ENCODE data around the gene CNOT9.

Gene CNOT9

DNA sequence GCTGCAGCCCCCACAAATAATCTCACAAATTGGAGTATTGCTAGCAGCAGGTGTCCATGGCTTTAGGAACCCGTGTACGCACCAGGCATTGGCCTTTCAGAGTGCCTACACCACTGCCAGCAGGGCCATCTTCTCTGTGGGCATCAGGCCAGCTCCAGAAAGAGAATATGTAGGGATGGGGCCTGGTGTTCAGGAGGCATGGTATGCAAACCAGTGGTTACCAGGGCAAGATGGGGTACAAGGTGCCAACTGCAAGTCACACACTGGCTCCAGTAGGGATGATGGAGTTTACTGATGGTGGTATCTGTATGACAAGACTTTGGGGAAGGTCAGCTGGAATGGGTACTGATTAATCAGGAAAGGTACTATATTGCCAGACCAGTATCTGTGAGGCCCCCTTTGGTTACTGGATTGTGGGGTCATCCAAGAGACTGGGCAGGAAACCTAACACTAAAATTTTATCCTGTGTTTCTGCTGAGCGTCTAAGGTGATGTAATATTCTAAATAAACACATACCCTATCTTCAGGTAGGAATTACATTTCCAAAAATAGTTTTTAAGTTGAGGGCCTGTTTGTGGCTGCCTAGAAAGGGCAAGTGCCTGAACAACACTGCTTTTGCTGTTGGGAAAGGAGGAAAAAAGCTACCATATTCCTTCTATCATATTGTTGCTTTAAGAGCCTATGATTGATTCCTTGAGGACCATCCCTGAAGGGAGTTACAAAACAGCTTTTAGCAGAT, 9.0 kb downstream of the CNOT9 start:
- DNase-seq (ENCODE audit: low read depth, low spot score): no peak

GRCh38 chr2:218578272-218578877, 9.7 kb downstream of the CNOT9 start:
- DNase-seq (ENCODE audit: low read depth, low spot score): no peak

GRCh38 chr2:218582076-218582475, 13.4 kb downstream of the CNOT9 start:
- DNase-seq (ENCODE audit: low read depth, low spot score): no peak

DNA sequence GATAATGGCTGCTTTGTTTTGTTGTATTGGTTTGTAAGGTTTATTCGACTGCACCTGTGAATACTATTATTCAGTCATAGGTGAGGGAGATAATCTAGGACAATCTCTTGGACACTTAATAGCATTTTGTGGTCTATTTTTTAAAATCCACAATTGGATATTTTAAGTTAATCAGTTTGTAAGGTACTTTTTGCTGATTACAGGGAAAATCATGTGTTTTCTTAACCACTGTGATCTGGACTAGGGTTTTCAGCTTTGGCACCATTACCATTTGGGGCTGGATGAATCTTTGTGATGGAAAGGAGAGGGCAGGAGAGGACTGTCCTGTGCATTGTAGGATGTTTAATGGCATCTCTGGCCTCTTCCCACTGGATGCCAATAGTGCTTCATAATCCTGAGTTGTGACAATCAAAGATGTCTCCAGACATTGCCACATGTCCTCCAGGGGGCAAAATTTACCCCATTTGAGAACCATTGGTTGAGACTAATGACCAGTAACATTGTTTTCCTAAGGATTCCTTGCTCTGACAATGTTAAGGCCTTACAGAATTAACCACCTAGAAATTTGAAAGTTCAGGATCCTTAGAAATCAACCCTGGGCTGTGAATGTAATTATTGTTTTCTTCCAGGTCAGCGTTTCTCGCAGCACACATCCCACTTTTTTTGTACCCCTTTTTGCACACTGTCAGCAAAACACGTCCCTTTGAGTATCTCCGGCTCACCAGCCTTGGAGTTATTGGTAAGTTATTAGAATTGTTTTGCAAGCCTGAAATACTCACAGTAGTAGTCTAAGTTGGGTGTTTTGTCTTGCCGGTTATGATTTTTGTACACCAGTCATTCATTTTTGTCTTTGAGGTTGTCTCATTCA, 15.6 kb downstream of the CNOT9 start:
- DNase-seq (ENCODE audit: low read depth, low spot score): no peak

GRCh38 chr2:218585541-218585940, 16.9 kb downstream of the CNOT9 start:
- no peak for DNase-seq (ENCODE audit: low read depth, low spot score)

- DNase-seq (ENCODE audit: low read depth, low spot score): no peak
Measured at GRCh38 chr2:218605432-218605831, 36.8 kb downstream of the CNOT9 start.

GRCh38 chr2:218607436-218608115, 38.9 kb downstream of the CNOT9 start, which contains the start of gene PLCD4:
PLCD4 (plus strand) TSS chr2:218607899; CDS start chr2:218615740, 7,841 bp downstream.
- no peak for DNase-seq (ENCODE audit: low read depth, low spot score)

DNA sequence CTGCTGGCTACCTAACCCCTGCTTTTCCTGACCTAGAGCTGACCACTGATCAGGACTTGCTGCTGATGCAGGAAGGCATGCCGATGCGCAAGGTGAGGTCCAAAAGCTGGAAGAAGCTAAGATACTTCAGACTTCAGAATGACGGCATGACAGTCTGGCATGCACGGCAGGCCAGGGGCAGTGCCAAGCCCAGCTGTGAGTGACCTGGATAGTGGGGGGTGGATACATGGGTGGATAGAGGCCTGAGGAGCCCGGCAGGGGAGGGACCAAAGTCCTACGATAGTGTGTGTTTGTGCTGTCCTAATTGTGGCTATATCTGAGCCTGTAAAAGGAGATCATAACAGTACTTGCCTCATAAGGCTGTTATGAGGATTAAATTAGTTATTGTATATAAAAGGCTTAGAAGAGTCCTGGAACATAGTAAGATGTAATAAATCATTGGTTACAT, 47.3 kb downstream of the CNOT9 start:
- no peak for DNase-seq (ENCODE audit: low read depth, low spot score)

GRCh38 chr2:218618102-218618860, 49.6 kb downstream of the CNOT9 start:
- no peak for DNase-seq (ENCODE audit: low read depth, low spot score)

DNA sequence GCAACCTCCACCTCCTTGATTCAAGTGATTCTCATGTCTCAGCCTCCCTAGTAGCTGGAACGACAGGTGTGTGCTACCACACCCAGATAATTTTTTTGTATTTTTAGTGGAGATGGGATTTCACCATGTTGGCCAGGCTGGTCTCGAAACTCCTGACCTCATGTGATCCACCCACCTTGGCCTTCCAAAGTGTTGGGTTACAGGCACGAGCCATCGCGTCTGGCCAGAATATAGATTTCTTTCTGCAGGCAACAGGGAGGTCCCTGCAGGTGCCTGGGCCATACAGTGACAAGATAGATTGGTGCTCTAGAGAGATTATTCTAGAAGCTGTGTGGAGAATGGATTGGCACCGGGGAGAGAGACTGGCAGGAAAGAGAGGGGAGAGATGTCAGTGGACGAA, 52.4 kb downstream of the CNOT9 start:
- DNase-seq (ENCODE audit: low read depth, low spot score): no peak

DNA sequence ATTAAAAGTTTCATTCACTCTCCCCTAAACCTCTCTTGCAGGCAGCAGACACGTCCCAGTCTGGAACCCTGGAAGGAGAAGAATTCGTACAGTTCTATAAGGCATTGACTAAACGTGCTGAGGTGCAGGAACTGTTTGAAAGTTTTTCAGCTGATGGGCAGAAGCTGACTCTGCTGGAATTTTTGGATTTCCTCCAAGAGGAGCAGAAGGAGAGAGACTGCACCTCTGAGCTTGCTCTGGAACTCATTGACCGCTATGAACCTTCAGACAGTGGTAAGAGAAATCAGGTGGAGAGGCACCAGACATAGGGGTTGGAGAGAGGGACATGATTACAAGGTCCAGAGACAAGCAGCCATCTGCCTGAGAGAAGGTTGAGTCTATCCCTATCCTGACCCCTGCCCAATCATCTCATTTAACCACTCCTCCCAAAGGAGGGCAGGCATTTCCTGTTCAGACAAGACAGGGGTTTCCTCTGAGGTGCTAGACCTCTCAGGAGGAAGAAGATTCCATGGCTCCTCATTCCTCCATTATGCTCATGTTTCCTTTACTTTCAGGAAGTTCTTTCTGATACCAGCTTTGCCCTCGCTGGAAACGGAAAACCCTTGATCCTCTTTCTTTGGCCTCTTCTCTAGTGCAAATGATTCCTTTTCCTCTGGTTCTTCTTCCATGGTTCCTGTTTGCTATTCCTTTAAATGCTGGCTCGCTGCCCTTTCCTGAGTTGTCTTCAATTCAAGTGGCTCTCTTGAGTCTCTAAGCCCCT, 54.1 kb downstream of the CNOT9 start:
- DNase-seq (ENCODE audit: low read depth, low spot score): no peak

GRCh38 chr2:218623366-218623705, 54.7 kb downstream of the CNOT9 start:
- no peak for DNase-seq (ENCODE audit: low read depth, low spot score)

GRCh38 chr2:218626369-218626768, 57.7 kb downstream of the CNOT9 start:
- no peak for DNase-seq (ENCODE audit: low read depth, low spot score)

- no peak for DNase-seq (ENCODE audit: low read depth, low spot score)
Measured at GRCh38 chr2:218627939-218628338, 59.3 kb downstream of the CNOT9 start.

DNA sequence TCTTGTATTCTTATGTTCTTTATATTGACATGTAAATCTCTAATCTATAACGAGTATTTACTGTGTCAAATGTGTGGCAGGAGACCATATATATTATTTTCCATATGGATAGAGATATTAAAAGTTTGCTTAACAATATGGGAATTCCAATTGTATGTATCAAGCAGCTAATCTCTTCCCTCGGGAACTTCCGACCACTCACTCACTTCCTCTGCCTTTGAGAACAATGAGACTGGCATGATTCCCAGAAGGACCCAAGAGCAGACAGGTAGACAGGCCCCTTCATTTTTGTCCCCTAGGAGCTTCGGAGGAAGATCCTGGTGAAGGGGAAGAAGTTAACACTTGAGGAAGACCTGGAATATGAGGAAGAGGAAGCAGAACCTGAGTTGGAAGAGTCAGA, 63.2 kb downstream of the CNOT9 start:
- DNase-seq (ENCODE audit: low read depth, low spot score): no peak

DNA sequence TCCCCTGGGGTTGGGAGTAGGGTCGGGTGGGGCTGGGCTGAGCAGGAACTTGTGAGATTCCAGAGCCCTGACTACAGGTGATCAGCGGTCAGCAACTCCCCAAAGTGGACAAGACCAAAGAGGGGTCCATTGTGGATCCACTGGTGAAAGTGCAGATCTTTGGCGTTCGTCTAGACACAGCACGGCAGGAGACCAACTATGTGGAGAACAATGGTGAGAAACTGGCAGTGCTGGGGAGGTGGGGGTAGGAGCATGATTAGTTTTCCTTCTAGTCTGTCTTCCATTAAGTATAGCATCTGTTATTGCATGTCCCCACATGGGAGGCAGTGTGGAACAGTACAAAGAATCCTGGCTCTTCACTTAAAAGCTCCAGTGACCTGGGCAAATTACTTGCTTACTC, 67.1 kb downstream of the CNOT9 start:
- no peak for DNase-seq (ENCODE audit: low read depth, low spot score)

DNA sequence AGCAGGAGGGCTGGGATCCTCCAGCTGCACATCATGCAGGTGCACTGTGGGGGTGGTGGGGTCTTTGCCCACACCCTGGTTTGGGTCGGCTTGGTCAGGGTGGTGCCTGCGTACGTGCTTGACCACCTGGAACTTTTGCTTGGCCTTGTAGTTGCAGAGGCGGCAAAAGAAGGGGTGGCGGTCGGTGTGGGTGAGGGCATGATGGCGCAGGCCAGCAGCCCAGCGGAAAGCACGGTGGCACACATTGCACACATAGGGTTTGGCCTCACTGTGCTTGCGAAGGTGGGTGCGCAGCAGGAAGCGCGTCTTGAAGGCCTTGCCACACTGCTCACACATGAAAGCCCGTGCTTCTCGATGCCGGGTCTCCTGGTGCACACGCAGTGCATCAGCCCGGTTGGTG, 69.7 kb downstream of the CNOT9 start:
- no peak for DNase-seq (ENCODE audit: low read depth, low spot score)

DNA sequence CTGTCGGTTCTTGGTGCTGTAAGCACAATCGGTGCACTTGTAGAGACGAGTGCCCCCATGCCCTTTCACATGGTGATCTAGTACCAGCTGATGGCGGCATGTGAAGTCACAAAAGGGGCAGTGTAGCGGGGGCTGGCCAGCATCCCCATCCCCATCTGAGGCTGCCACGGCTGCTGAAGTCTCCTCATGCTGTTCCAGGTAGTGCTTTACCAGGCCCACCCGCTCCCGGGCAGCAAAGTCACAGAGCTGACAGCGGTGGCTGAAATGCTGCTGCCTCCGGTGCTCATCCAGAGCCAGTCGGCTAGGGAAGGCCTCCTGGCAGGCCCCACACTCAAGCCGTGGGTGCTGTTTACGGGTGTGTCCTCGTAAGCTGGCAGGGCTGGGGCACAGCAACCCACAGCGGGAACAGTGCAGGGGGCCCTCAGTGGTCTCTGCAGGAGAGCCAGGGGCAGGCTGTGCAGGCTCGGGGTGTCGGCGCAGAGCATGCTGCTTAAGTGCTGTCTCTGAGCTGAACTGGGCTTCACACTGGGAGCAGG, 73.5 kb downstream of the CNOT9 start:
- no peak for DNase-seq (ENCODE audit: low read depth, low spot score)

DNA sequence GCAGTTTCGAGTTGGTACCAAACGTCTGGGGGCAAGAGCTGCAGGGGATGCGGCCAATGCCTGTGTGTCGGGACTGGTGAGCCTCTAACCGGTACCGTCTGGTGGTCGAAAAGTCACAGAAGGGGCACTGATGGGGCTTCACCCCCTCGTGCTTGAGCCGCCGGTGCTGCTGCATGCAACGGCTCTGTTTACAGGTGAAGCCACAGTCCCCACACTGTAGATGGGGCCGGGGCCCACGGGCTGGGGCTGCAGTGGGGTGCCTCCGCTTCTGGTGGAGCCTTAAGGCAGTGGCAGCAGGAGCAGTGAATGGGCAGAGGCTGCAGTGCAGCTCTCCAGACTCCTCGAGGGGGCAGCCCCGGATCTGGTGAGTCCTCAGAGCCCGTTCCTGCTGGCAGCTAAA, 74.1 kb downstream of the CNOT9 start:
- DNase-seq (ENCODE audit: low read depth, low spot score): no peak

GRCh38 chr2:218643751-218644310, 75.2 kb downstream of the CNOT9 start:
- no peak for DNase-seq (ENCODE audit: low read depth, low spot score)

All from activated CD4-positive, CD25-positive, alpha-beta regulatory T cell treated with anti-CD3 and anti-CD28 coated beads, Interleukin-2, amount 50 U/mL, for 16 hours (primary cell).